Neural cell (in vitro differentiated cells): ENCODE results near the gene CPNE2. TPM values are rescaled to one million over a fixed set of nuclear protein-coding genes. Genes with fewer than 3 reads are reported as not detected.

Source experiments
- H2AFZ ChIP-seq: fragments of 200-600, 300-800 bp; sonication (generic), shearing (Covaris generic); 2 replicates; pipeline ENCODE4 v1.6.0; 2014; ENCODE audit warnings: low read depth, mild to moderate bottlenecking, antibody characterized with exemption, low read length, moderate library complexity
- H3F3A ChIP-seq: fragments of 200-600 bp; shearing (Covaris generic); 2 replicates; pipeline ENCODE4 v1.6.1; 2016; ENCODE audit warnings: mild to moderate bottlenecking, moderate library complexity, mixed read lengths, antibody characterized with exemption, low read length; ENCODE audit not compliant: insufficient read depth, poor library complexity, severe bottlenecking
- H3K27ac ChIP-seq: fragments of 200-600, 300-800 bp; sonication (generic), shearing (Covaris generic); 2 replicates; pipeline ENCODE4 v1.5.1; 2014; ENCODE audit warnings: mild to moderate bottlenecking, low read length, moderate library complexity
- H3K27me3 ChIP-seq: fragments of 300-800, 200-600 bp; sonication (generic), shearing (Covaris generic); 2 replicates; pipeline ENCODE4 v1.6.0; 2014; ENCODE audit warnings: mild to moderate bottlenecking, low read depth, low read length, moderate library complexity; ENCODE audit not compliant: insufficient read depth
- H3K36me3 ChIP-seq: fragments of 300-800, 200-600 bp; sonication (generic), shearing (Covaris generic); 2 replicates; pipeline ENCODE4 v1.5.1; 2014; ENCODE audit warnings: mild to moderate bottlenecking, antibody characterized with exemption, low read length, moderate library complexity; ENCODE audit not compliant: insufficient read depth
- H3K4me2 ChIP-seq: fragments of 300-800, 200-600 bp; sonication (generic), shearing (Covaris generic); 2 replicates; pipeline ENCODE4 v1.6.0; 2014; ENCODE audit warnings: mild to moderate bottlenecking, low read length
- H3K4me3 ChIP-seq: fragments of 300-800, 200-600 bp; sonication (generic), shearing (Covaris generic); 2 replicates; pipeline ENCODE4 v1.5.1; 2014; ENCODE audit warnings: mild to moderate bottlenecking, low read length, moderate library complexity
- H3K79me2 ChIP-seq: fragments of 200-600 bp; shearing (Covaris generic); replicated peaks from 2 replicates; pipeline ENCODE4 v1.6.0; 2014; ENCODE audit warnings: mild to moderate bottlenecking, low read length, moderate library complexity; ENCODE audit not compliant: insufficient read depth
- H3K9ac ChIP-seq: fragments of 300-800, 200-600 bp; sonication (generic), shearing (Covaris generic); 2 replicates; pipeline ENCODE4 v1.6.1; 2016; ENCODE audit warnings: mild to moderate bottlenecking, low read length, mixed read lengths
- H3K9me2 ChIP-seq: fragments of 200-600 bp; shearing (Covaris generic); 2 replicates; pipeline ENCODE4 v1.6.1; 2016; ENCODE audit warnings: mild to moderate bottlenecking, low read length, mixed read lengths; ENCODE audit not compliant: insufficient read depth
- H3K9me3 ChIP-seq: fragments of 200-600, 300-800 bp; sonication (generic), shearing (Covaris generic); 2 replicates; pipeline ENCODE4 v1.6.1; 2016; ENCODE audit warnings: mild to moderate bottlenecking, mixed run types, low read length, moderate library complexity, mixed read lengths
- H4K20me1 ChIP-seq: fragments of 200-600 bp; shearing (Covaris generic); 2 replicates; pipeline ENCODE4 v1.6.1; 2016; ENCODE audit warnings: mild to moderate bottlenecking, mixed run types; ENCODE audit not compliant: insufficient read depth
- EP300 ChIP-seq: fragments of 450-650 bp; conservative IDR thresholded peaks from 2 replicates; pipeline ENCODE4 v1.6.1; 2014; ENCODE audit warnings: antibody characterized with exemption, mild to moderate bottlenecking, moderate library complexity; ENCODE audit not compliant: poor library complexity, severe bottlenecking
- EZH2 ChIP-seq: fragments of 200-600, 300-800 bp; shearing (Covaris generic), sonication (generic); IDR thresholded peaks from 2 replicates; pipeline ENCODE4 v1.6.1; 2014; ENCODE audit warnings: antibody characterized with exemption, low read length, borderline replicate concordance, mild to moderate bottlenecking; ENCODE audit not compliant: insufficient read depth, poor library complexity, severe bottlenecking
- MXI1 ChIP-seq: fragments of 450-650 bp; conservative IDR thresholded peaks from 2 replicates; pipeline ENCODE4 v1.6.1; 2014; ENCODE audit warnings: antibody characterized with exemption, mild to moderate bottlenecking; ENCODE audit not compliant: poor library complexity, severe bottlenecking
- POLR2AphosphoS5 ChIP-seq: IDR thresholded peaks from 2 replicates; pipeline ENCODE4 v1.6.1; 2012
- RAD21 ChIP-seq: fragments of 450-650 bp; conservative IDR thresholded peaks from 2 replicates; pipeline ENCODE4 v1.6.1; 2014; ENCODE audit warnings: antibody characterized with exemption, mild to moderate bottlenecking, moderate library complexity
- SMC3 ChIP-seq: fragments of 450-650 bp; conservative IDR thresholded peaks from 2 replicates; pipeline ENCODE4 v1.6.1; 2014; ENCODE audit warnings: antibody characterized with exemption, mild to moderate bottlenecking, moderate library complexity; ENCODE audit not compliant: poor library complexity
- TAF1 ChIP-seq: IDR thresholded peaks from 2 replicates; pipeline ENCODE4 v1.6.1; 2012; ENCODE audit warnings: low read depth
- polyA plus RNA-seq: library from polyadenylated mRNA; depleted of rRNA; stranded (reverse); fragments of >200 nt; gene quantifications from 2 replicates; pipeline ENCODE4 v1.2.3, GENCODE V29; 2014
- TF ChIP-seq, protein P1 (sequence below): IDR thresholded peaks from 2 replicates; pipeline ENCODE4 v1.6.1; 2012; ENCODE audit warnings: borderline replicate concordance
- TF ChIP-seq, protein P2 (sequence below): fragments of 450-650 bp; IDR thresholded peaks from 2 replicates; pipeline ENCODE4 v1.5.1; 2014; ENCODE audit warnings: antibody characterized with exemption, mild to moderate bottlenecking, moderate library complexity; ENCODE audit not compliant: poor library complexity, severe bottlenecking

CPNE2 gene
- polyA plus RNA-seq, 1 donor from 2014 or later: 18.6 TPM

DNA sequence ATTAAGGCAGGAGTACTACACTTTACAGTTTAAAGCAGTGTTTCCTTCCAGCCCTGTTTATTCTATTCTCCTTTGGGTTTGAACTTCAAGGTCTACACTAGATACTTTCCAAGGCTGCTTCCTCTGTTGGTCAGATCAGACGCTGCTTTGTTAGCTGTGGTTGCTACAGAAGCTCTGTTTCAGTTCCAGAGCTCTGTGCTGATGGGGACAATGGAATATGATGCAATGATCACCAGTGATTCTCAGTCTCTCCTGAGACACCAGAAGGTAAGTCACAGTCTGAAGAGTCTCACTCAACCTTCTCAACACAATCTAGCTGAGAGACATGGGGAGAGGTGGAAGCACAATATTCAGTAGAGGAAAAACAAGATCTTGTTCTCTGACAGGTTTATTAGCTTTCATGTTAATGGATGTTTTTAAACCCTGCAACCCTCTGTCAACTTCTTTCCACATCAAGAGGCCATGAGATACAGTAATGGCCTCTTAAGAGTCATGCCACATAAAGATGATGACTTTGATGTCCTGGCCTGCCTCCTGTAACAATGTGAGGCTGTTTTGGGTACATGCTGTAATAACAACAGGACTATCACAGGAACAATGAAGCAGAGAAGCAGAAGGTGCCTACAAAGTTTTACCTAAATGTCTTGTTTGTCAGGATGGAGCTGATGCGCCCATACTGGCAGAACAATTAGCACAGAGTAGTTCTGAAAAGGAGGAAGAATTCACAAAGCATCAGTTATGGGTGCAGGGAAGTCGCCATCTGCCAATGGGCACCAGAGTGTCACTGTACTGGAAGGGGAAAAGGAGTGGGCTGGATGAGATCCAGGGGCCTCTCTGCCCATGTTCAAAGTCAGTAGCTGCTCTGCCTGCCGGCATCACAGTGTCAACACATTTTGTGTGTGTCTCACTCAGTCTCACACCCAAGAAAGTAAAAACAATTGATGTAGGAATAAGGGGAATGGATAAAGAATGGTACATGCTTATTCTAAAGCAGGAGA is 60.0 kb downstream of the CPNE2 start:
- Histone ChIP-seq H3K4me3 (no peak overlapping the region), H3K9ac (no peak overlapping the region), H3K79me2 (no peaks in the 10 kb centered on the region), H3K36me3 (peaks cover 3% of the 10 kb centered on the region), H3K4me2 (no peak overlapping the region), H3F3A (no peaks in the 10 kb centered on the region), H3K9me2 (no peaks in the 10 kb centered on the region), H3K9me3 (no peaks in the 10 kb centered on the region), H2AFZ (no peak overlapping the region), H3K27ac (no peak overlapping the region), H3K27me3 (no peaks in the 10 kb centered on the region), H4K20me1 (no peaks in the 10 kb centered on the region)
- no peak for TF ChIP-seq EP300
- no peak for TF ChIP-seq MXI1

DNA sequence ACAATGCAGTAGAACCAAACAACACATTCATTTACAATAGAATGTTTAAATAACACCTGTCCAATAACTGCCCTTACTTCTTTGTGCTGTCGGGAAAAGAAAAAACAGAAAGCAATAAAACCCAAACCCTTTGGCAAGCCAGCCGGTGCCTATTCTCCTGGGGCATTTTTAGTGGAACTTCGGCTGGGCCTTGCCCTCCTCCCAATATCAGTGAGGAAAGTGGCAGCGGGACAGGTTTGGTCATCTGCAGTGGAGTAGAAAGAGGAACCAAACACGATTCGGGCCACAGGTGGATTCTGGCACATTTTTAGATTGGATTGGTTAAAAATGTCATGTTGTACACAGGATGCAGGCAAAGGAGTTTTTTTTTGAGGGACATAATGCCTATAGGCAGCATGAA is 61.5 kb downstream of the CPNE2 start:
- no peaks in the 10 kb centered on the region for H3K79me2 ChIP-seq
- H2AFZ ChIP-seq: no peak overlapping the region
- no peaks in the 10 kb centered on the region for H3K9me2 ChIP-seq
- no peak overlapping the region for H3K9ac ChIP-seq
- H3K27me3 ChIP-seq: no peaks in the 10 kb centered on the region
- H3F3A ChIP-seq: no peaks in the 10 kb centered on the region
- H3K4me3 ChIP-seq: no peak overlapping the region
- H3K4me2 ChIP-seq: no peak overlapping the region
- no peaks in the 10 kb centered on the region for H3K9me3 ChIP-seq
- TF ChIP-seq EZH2: no peak
- no peak for TF ChIP-seq POLR2AphosphoS5
- no peak for TF ChIP-seq SMC3
- TF ChIP-seq RAD21: no peak
- TF ChIP-seq, protein P1, sequence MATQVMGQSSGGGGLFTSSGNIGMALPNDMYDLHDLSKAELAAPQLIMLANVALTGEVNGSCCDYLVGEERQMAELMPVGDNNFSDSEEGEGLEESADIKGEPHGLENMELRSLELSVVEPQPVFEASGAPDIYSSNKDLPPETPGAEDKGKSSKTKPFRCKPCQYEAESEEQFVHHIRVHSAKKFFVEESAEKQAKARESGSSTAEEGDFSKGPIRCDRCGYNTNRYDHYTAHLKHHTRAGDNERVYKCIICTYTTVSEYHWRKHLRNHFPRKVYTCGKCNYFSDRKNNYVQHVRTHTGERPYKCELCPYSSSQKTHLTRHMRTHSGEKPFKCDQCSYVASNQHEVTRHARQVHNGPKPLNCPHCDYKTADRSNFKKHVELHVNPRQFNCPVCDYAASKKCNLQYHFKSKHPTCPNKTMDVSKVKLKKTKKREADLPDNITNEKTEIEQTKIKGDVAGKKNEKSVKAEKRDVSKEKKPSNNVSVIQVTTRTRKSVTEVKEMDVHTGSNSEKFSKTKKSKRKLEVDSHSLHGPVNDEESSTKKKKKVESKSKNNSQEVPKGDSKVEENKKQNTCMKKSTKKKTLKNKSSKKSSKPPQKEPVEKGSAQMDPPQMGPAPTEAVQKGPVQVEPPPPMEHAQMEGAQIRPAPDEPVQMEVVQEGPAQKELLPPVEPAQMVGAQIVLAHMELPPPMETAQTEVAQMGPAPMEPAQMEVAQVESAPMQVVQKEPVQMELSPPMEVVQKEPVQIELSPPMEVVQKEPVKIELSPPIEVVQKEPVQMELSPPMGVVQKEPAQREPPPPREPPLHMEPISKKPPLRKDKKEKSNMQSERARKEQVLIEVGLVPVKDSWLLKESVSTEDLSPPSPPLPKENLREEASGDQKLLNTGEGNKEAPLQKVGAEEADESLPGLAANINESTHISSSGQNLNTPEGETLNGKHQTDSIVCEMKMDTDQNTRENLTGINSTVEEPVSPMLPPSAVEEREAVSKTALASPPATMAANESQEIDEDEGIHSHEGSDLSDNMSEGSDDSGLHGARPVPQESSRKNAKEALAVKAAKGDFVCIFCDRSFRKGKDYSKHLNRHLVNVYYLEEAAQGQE: no peak
- no peak for TF ChIP-seq EP300
- TF ChIP-seq, protein P2, sequence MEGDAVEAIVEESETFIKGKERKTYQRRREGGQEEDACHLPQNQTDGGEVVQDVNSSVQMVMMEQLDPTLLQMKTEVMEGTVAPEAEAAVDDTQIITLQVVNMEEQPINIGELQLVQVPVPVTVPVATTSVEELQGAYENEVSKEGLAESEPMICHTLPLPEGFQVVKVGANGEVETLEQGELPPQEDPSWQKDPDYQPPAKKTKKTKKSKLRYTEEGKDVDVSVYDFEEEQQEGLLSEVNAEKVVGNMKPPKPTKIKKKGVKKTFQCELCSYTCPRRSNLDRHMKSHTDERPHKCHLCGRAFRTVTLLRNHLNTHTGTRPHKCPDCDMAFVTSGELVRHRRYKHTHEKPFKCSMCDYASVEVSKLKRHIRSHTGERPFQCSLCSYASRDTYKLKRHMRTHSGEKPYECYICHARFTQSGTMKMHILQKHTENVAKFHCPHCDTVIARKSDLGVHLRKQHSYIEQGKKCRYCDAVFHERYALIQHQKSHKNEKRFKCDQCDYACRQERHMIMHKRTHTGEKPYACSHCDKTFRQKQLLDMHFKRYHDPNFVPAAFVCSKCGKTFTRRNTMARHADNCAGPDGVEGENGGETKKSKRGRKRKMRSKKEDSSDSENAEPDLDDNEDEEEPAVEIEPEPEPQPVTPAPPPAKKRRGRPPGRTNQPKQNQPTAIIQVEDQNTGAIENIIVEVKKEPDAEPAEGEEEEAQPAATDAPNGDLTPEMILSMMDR: no peak
- no peak for TF ChIP-seq MXI1
- TF ChIP-seq TAF1: no peak
- no peaks in the 10 kb centered on the region for H4K20me1 ChIP-seq
- H3K36me3 ChIP-seq: peaks cover 5% of the 10 kb centered on the region
- no peak overlapping the region for H3K27ac ChIP-seq
